GM03348 (cell line): ENCODE measurements around the gene AGAP3.

Experiments used
- DNase-seq: peaks from one replicate; pipeline ENCODE4 v3.0.0; 2012; ENCODE audit warnings: low spot score

AGAP3 gene

DNA sequence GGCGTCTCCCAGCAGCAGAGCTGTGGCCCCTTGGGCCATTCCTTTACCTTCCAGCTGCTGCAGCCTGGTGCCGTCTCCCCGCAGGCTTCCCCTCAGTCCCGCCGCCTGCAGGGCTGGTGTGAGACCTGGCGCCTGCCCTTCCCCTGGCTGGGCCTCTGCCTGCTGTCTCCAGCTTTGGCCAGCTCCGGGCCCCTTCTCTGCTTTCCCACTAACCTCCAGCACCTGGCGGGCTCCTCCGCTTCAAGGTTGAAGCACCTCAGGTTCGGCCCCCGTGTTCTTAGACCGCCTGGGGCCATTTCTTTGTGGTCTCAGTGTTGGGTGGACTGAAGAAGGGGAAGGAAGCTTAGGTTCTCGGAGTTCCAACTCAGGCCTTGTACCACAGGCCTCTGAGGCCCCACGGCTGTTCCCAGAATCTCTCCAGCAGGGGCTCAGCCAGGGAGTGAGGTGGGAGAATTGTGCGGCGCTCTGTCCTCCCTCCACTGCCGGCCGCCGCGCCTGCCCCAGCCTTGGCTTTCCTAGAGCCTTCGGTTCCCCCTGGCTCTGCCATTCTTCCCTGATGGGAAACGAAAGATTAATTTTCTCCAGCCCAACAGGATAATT lies 50.9 kb downstream of the AGAP3 start:
- no peak for DNase-seq

DNA sequence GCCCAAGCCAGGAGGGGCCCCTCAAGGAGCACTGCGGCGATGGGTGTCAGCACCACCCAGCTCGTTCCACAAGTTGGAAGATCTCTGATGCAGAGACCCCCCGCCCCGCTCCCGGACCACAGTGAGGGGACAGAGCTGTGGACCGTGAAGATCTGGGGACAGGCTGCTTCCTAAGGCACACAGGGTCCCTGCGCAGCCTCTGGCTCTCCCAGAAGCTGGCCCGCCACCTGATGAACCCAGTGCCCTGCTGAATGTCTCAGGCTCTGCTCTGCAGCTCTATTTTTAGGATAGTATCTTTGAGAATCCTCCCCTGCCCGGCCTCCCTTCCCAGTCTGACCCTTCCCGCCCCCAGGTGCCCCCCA lies 51.5 kb downstream of the AGAP3 start:
- no peak for DNase-seq

DNA sequence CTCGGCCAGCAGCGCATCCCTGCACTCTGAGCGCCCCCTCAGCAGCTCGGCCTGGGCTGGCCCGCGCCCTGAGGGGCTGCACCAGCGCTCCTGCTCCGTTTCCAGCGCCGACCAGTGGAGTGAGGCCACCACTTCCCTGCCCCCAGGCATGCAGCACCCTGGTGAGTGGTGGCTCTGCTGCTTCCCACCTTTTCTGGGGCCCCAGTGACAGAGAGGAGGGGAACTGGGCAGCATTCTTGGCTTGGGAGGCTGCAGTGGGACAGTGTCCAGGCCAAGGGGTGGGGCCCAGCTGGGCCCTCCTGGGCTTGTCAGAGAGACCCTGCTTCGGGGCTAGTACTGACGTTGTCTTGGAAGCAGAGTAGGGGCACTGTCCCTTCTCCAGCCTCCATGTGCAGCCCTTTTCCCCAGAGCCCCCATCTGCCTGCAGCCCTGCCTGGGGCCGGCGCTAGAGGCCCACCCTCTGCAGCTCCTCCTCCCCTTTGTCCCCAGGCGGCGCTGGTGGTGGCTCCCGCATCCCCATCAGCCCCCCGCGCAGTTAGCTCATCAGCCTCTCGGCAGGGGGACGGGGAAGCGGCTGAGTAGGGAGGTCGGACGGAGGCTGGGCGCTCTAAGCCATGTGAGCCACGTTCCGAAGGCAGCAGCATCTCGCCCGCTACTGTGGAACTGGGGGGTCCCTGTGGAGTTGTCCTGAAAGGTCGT lies 52.0 kb downstream of the AGAP3 start:
- DNase-seq: no peak

DNA sequence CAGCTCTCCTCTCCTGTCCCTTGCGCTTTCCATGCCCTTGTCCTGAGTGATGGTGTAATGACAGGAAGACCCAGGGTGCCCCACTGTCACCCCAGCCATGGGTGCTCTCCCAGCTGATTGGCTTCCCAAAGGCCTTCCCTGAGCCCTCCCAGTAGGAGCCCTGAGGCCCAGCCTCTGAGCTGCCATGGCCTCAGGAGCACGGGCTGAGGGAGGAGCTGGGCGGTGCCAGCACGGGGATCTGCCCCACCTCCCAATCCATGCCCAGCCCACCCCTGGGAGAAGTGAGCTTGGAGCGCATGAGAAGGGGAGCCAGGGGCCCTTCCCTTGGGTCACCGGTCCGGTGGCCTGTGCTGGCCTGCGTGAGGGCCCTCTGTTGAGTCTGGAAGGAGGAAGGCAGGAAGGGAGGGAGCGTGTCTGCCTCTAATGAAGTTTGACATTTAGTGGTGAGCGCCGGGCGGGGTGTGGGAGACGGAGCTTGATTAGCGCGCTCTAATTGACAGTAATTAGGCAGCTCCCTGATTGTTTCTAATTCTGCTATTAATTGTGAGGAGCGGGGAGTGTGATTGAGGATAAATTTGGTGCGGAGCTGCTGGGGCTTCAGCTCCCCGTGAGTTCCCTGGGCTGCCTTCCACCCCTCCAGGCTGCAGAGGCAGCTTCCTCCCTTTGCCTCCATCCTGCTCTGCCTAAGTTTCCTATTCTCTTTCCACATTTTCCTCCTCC lies 53.0 kb downstream of the AGAP3 start:
- no peak for DNase-seq

DNA sequence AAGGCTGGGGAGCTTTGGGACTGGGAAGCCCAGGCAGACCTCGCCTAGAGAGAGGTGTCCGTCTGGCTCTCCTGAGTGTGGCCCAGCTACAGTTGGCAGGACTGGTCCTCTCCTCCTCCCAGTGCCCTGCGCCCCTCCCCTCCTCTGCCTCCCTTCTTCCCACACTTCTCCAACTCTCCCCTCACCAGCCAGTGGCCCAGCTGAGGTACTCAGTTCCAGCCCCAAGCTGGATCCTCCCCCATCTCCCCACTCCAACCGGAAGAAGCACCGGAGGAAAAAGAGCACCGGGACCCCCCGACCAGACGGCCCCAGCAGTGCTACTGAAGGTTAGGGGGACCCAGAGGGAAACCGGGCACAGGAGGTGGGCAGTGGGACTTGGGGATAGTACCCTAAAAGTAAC lies 53.5 kb downstream of the AGAP3 start:
- no peak for DNase-seq

DNA sequence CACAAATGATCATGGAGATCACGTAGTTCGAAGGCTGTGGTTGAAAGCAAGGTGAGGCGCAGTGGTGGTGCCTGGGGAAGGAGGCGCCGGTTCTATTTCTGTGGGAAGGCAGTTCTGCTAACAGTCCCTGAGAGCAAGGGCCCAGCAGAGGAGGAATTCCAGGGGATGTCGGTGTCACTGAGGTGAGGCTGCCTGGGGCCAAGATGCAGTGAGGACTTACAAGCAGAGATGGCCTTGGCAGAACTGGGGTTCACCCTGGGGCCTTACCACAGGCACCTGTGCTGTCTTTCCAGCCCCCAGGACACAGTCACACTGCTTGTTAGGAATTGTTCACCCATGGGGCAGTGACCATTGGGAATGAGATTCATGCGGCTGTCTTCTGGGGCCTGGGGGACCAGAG lies 54.6 kb downstream of the AGAP3 start:
- DNase-seq: no peak

DNA sequence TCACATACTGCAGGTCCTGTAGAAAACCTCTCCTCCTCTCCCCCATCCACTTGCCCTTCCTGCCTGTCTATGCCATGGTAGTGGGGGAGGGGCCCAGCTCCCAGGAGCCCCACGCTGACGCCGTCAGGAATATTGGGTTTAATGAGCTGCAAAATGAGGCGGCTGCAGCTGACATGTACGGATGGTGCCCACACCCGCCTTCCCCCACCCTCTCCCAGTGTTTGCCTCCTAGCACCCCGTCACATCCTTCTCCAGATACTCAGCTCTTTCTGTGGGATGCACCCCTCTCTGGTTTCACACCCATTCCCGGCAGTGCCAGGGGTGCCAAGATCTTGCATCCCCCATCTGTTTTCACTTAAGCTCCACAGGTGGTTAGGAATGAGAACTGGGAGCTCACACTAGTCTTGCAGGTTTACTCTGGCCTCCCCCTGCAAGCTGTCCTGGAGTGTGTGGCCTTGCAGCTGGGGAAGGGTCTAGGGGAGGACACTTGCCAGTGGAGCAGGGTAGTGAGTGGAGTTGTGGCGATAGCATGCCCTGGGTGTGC lies 55.1 kb downstream of the AGAP3 start:
- DNase-seq: no peak

DNA sequence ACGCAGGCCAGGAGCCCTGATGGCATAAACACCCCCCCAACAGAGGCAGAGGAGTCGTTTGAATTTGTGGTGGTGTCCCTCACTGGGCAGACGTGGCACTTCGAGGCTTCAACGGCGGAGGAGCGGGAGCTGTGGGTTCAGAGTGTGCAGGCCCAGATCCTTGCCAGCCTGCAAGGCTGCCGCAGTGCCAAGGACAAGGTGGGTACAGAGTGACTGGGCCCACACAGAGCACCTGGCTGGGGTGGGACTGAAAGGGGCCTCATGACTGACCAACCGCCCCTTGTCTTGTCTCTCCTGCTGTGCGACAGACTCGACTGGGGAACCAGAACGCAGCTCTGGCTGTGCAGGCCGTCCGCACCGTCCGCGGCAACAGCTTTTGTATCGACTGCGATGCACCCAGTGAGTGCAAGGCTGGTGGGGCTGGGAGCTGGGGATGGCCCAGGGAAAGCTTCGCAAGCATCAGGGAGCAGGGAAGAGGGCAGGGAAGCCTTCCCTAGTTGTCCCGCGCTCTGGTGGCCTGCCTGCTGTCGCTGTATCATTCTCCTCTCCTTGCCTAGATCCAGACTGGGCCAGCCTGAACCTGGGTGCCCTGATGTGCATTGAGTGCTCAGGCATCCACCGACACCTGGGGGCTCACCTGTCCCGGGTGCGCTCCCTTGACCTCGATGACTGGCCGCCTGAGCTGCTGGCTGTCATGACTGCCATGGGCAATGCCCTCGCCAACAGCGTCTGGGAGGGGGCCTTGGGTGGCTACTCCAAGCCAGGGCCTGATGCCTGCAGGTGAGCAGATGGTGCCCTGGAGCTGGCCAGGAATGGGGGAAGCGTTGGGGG lies 55.8 kb downstream of the AGAP3 start:
- DNase-seq: no peak

DNA sequence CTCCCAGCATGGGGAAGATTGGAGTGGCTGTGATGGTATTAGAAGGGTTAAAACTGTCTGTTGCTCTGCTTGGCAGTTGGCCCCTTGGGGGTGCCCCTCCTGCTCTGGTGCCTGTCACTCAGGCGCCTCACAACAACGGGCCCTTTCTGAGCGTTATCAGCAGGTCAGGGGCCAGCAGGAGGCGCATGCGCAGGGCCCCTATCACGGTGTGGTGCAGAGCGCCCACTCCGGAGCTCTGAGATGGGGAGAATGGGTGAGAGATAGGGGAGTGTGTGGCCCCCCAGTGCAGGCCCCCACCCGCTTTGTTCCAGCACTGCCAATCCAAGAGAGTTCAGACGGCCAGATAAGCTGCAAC lies 56.4 kb downstream of the AGAP3 start:
- DNase-seq: no peak

DNA sequence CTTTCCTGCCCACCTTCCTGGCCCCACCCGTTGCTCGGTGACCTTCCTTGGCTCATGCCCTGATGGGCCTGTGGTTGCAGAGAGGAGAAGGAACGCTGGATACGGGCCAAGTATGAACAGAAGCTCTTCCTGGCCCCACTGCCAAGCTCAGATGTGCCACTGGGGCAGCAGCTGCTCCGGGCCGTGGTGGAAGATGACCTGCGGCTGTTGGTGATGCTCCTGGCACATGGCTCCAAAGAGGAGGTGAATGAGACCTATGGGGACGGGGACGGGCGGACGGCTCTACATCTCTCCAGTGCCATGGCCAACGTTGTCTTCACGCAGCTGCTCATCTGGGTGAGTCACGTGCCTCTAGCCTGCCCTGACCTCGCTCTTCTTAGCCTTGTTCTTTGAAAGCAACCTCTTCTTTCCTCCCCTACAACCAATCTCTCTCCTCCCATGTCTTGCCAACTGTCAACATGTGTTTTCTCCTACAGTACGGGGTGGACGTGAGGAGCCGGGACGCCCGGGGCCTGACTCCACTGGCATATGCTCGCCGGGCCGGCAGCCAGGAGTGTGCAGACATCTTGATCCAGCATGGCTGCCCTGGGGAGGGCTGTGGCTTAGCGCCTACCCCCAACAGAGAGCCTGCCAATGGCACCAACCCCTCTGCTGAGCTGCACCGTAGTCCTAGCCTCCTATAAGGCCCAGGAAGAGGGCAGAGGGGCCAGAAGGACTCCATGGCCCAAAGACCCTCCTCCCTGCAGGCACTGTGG lies 57.2 kb downstream of the AGAP3 start:
- no peak for DNase-seq

DNA sequence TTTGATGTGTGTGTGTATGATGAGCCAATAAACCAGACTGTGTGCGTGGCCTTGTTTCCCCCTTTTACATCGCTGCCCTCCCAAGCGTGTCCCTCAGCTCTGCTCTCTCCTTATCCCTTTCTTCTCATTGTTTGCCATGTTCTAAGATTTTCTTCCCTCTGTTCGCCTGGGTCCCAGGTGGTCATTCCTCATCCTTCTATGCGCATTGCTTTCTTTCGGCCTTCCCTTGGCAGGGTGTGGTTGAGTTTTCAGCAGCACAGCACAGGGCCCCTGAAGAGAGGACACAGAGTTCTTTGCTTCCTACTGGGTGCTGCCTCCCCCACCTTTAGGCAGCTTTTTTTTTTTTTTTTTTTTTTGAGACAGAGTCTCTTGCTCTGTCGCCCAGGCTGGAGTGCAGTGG lies 58.1 kb downstream of the AGAP3 start:
- no peak for DNase-seq

DNA sequence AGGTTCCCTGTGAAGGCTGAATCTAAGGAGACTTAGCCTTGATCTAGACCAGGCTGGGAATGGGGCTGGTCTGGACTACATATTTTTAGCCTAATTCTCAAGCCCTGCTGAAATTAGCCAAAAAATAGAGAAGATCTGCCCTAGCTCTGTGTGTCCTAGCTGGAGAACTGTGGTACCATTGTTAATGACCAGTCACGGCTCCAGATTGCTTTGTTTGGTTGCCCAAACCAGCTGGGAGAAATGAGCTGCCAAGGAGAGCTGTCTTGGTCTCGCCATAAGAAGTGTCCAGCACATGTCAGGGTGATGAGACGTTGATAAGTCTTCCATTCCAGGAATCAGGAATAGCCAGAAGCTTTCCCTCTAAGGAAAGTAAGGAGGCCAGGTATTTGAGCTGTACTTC lies 60.5 kb downstream of the AGAP3 start:
- no peak for DNase-seq

DNA sequence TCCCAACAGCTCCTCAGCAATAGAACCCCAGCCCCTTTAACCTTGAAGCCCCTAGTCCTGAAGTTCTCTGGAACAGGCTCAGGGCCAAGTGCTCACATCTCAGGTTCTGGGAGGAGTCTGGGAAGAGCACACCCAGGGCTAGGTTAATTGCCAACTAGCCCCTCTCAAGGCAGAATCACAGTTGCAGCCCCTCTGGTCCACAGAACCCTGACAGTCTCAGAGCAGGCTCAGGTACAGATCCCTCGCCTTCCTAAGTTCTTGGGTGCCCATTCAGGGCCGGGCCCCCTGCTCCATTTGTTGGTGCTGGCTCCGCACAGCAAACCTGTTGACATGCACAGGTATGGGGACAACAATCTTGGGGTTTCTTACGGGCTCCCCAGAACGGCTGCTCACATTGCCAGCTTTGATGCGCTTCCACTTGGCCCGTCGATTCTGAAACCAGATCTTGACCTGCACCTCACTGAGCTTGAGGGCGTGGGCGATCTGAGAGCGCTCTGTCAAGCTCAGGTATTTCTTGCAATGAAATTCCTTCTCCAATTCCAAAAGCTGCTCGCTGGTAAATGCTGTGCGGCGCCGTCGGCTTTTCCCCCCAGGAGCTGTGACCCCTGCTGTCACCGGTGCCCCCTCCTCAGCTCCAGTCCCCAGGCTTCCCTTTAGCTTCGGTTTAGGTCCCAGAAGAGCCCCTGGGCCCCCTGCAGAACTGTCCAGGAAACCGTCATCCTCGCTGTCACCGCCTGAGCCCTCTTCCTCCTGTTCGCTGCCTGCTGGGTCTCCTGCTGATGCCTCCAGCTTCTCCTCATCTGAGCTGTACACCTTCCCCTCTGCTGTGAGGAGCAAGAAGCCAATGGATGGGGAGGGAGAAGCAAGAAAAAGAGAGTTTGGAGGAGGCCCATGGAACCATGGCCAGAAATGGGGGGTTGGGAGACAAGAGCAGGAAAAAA lies 62.3 kb downstream of the AGAP3 start:
- no peak for DNase-seq

DNA sequence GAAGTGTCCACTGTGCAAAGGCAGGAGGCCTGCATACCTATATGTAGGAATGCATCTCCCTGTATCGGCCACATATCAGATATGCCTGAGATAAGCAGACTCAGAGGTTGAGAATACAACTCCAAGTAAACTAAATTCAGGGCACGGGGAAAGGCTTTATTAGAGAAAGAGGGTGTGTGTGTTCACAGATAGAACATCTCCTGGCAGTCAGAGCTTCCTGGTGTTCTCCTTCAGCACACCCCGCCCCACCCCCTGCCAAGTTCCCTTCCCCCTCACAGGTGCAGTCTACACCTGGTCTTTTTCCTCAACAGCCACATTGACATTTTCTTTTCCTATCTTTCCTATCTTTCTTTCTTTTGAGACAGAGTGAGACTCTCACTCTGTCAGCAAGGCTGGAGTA lies 64.1 kb downstream of the AGAP3 start:
- no peak for DNase-seq

DNA sequence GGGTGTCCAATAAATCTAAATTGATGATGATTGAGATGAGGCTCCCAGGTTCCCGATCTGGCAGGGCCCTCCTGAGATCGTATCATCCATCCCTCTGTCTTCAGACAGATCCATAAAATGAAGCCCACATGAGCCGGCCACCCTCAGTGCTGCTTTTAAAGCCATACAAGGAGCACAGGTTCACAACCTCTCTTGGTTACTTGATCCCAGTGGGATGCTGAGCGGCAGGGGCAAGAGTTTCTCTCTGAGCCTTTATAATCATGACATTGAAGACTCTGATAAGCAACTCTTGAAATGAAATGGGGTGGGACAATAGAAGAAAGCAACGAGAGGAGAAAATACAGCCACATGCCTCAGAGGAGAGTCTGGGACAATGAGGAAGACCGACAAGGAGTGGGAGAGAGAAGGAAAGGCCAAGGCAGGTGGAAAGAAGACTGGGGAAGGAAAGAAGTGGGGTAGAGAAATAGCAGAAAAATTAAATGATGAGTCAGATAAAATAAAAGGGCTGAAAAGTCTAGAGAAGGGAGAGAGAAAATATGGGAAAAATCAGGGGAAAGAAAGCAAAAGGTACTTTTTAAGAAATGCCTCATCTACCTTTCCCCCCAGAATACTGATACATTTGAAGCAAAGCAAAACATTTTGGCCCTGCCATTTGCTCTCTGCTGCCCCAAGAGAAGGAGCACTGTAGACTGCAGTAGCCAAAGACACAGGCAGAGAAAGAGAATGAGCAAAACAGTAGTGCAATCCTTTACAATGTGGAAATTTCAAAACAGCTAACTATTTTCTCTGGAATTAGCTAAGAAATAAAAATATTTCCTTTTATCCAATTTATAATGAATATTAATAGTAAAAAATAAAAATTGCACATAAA lies 66.6 kb downstream of the AGAP3 start:
- DNase-seq: no peak

DNA sequence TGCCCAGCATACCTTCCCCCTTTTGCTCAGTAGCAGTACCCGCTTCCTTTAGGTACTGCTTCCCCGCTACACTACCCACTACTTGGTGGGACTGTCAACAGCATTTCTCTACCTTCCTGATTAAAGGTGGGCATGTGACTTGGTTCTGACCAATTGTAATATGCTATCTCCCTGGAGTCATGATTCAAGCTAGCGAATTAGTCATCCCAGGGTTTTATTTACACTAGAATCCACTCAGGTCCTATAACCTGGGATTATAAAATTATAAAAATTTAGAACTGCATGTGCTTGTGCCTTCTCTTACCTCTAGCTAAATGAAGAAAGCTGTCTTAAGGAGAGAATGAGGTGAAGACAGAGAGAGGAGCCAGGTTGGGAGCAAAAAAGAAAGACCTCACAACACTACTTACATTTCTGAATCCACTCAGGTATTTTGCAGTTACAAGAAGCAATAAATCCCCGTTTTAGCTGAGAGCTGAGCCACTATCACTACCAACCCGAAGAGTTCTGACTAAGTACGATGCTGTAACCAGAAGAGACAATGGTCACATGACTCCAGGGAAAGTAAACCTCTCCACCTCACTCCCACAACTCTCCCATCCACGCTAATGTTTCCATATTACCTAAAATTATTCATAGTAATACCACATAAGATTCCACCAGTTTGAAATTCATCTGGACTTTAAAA lies 71.5 kb downstream of the AGAP3 start:
- no peak for DNase-seq

DNA sequence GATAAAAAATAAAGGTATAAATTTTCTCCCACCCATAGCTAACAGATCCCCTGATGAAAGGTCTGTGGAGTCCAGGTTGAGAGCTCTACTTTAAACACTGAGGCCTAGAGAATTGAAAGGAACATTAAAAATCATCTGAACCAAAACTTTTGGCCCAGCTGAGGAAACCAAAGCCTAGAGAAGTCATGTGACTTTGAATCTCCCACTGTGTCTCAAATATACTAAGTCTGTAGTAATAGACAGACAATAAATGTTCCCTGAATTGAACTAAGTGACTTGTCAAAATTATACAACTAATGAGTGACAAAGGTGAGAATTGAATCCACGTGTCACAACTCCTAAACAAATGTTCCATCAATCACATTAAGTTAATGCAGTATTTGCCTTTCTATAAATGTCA lies 75.5 kb downstream of the AGAP3 start:
- no peak for DNase-seq

DNA sequence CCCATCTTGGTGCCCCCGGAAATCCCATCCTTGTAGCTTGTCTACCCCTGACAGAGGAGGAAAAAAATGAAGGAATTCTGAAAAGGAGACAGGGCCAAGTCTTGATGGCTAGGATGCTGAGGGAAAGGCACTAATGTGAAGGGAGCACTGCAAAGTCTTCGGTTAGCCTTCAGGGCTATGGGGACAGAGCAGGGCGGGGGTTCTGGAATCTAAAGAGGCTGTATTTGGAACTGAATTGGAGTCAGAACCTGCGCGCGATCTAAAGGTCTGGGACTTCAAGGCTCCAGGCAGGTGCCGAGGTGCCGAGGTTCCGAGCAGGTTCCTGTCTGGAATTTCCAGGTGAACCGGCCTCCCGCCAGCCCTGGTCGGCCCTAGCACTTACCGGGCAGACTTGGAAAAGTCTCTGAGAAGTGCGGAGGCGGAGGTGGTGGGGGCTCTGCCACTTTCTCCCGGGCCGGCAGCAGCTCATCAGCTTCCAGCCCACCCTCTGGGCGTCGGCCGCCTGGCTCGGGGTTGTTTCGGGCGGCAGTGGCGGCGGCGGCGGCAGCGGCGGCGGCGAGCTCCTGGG lies 80.4 kb downstream of the AGAP3 start:
- DNase-seq: no peak
